Measurements from ENCODE around the gene ZNF830.
"Not testable (repeated sequence)": the region's sequence is repeated elsewhere in the genome, so short reads cannot be mapped to it uniquely, and the experiment has no call there.

ZNF830 gene

GRCh38 chr17:34961093-34961911 lies at the start of gene ZNF830, which contains the start of gene CCT6B:
Gene ZNF830 (plus strand): TSS chr17:34961540. CDS start chr17:34961567, 27 bp downstream.
Gene CCT6B (minus strand): TSS chr17:34961460. CDS start chr17:34961393, 67 bp downstream.
- DNase-seq: peak; percentile 90

- no peak for DNase-seq
Measured at GRCh38 chr17:34913001-34913400, 48.3 kb upstream of the ZNF830 start.

- DNase-seq: no peak
Measured at GRCh38 chr17:34916120-34916519, 45.2 kb upstream of the ZNF830 start.

GRCh38 chr17:34917381-34917780 lies 44.0 kb upstream of the ZNF830 start:
- no peak for DNase-seq

- DNase-seq: no peak
Measured at GRCh38 chr17:34920676-34921075, 40.7 kb upstream of the ZNF830 start.

- no peak for DNase-seq
Measured at GRCh38 chr17:34926661-34927060, 34.7 kb upstream of the ZNF830 start.

- no peak for DNase-seq
Measured at GRCh38 chr17:34930283-34930682, 31.1 kb upstream of the ZNF830 start.

GRCh38 chr17:34950780-34951179 lies 10.6 kb upstream of the ZNF830 start:
- not testable (repeated sequence) for DNase-seq

GRCh38 chr17:34958438-34958837 lies 2.9 kb upstream of the ZNF830 start:
- DNase-seq: no peak

GRCh38 chr17:34974179-34974578 lies 12.8 kb downstream of the ZNF830 start:
- DNase-seq: no peak

GRCh38 chr17:34974794-34975785 lies 13.8 kb downstream of the ZNF830 start:
- DNase-seq: no peak

- DNase-seq: no peak
Measured at GRCh38 chr17:34979153-34979552, 17.8 kb downstream of the ZNF830 start.

- DNase-seq: no peak
Measured at GRCh38 chr17:34979650-34980352, 18.5 kb downstream of the ZNF830 start.

- peak; percentile 96 for DNase-seq
Measured at GRCh38 chr17:34980353-34980680, 19.0 kb downstream of the ZNF830 start, which contains the start of gene LIG3. Gene LIG3 (plus strand): TSS chr17:34980512. CDS start chr17:34983006, 2,494 bp downstream.

GRCh38 chr17:34980681-34981537 lies 19.6 kb downstream of the ZNF830 start:
- DNase-seq: peak; percentile 83

GRCh38 chr17:34981538-34982241 lies 20.4 kb downstream of the ZNF830 start:
- no peak for DNase-seq

- no peak for DNase-seq
Measured at GRCh38 chr17:34987232-34987631, 25.9 kb downstream of the ZNF830 start.

GRCh38 chr17:34988644-34989043 lies 27.3 kb downstream of the ZNF830 start:
- DNase-seq: no peak

GRCh38 chr17:34989473-34989872 lies 28.1 kb downstream of the ZNF830 start:
- no peak for DNase-seq

- no peak for DNase-seq
Measured at GRCh38 chr17:34990921-34991365, 29.6 kb downstream of the ZNF830 start.

- DNase-seq: no peak
Measured at GRCh38 chr17:34991606-34992005, 30.3 kb downstream of the ZNF830 start.

Data from CD4-positive, alpha-beta T cell treated with Interleukin-6 for 4 hours (primary cell).